Esophagus muscularis mucosa (tissue), 4 donors: ENCODE measurements around the gene MBD1.

ENCODE experiments used
- EP300 ChIP-seq: sonication (generic); formaldehyde crosslinking; IDR thresholded peaks from one replicate; pipeline ENCODE4 v1.6.1; 2017; ENCODE audit warnings: antibody characterized with exemption
- POLR2A ChIP-seq: fragments of 450-650 bp; IDR thresholded peaks from one replicate; pipeline ENCODE4 v1.6.1; 2017; ENCODE audit warnings: antibody characterized with exemption, moderate library complexity, mild to moderate bottlenecking, low read depth
- TF ChIP-seq, protein P1 (sequence below), 3 experiments: fragments of 200-600 bp in 2 of 3; fragments of 450-650 bp in 1 of 3; sonication (generic) in 2 of 3; IDR thresholded peaks; one replicate each; pipeline ENCODE4 v1.5.1; 2017 to 2019; ENCODE audit warnings: antibody characterized with exemption in 3 of 3, mild to moderate bottlenecking in 2 of 3, moderate library complexity in 1 of 3

DNA sequence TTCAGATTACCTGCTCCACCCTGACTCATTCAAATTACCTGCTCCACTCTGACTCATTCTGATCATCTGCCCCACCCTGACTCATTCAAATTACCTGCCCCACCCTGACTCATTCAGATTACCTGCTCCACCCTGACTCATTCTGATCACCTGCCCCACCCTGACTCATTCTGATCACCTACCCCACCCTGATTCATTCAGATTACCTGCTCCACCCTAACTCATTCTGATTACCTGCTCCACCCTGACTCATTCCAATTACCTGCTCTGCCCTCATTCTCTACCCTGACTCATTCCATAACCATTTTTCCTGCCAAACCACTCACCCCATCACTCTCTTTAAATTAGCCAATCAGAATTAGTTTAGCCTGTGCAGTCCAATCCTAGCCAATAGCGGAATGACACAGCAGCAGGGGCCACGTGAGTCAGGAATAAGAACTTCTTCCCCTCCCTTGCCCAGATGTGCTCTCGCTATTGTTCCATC is 41.2 kb downstream of the MBD1 start:
- TF ChIP-seq, protein P1, sequence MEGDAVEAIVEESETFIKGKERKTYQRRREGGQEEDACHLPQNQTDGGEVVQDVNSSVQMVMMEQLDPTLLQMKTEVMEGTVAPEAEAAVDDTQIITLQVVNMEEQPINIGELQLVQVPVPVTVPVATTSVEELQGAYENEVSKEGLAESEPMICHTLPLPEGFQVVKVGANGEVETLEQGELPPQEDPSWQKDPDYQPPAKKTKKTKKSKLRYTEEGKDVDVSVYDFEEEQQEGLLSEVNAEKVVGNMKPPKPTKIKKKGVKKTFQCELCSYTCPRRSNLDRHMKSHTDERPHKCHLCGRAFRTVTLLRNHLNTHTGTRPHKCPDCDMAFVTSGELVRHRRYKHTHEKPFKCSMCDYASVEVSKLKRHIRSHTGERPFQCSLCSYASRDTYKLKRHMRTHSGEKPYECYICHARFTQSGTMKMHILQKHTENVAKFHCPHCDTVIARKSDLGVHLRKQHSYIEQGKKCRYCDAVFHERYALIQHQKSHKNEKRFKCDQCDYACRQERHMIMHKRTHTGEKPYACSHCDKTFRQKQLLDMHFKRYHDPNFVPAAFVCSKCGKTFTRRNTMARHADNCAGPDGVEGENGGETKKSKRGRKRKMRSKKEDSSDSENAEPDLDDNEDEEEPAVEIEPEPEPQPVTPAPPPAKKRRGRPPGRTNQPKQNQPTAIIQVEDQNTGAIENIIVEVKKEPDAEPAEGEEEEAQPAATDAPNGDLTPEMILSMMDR (IDR thresholded peaks at IDR 0.05) = no peak
- TF ChIP-seq POLR2A (no peak), EP300 (no peak)
